GM12878 (cell line): ENCODE measurements around the gene C3orf20. TPM values are rescaled to one million over a fixed set of nuclear protein-coding genes. Genes with fewer than 3 reads are reported as not detected.

Source experiments
- ATAC-seq: fragments of 200-7000 bp; cut with Tn5 transposase; 3 replicates; pipeline ENCODE4 v1.9.1; 2020; ENCODE audit warnings: mild to moderate bottlenecking, moderate library complexity
- BruUV-seq: library from RNA; stranded (reverse); fragments of 400-500 nt; replicated peaks from 2 replicates; lab custom pipeline; 2021; lab: Mats Ljungman, UMichigan
- CTCF ChIA-PET: fragments of 300-600 bp; sonication (Branson Sonifier 250); formaldehyde crosslinking; extraction: SDS; loops from one replicate; lab custom pipeline; 2021; ENCODE audit warnings: inconsistent platforms; lab: Yijun Ruan, JAX
- POLR2A ChIA-PET: fragments of 350-600 bp; formaldehyde crosslinking; extraction: SDS; loops from one replicate; lab custom pipeline; 2021; ENCODE audit warnings: inconsistent platforms; lab: Charles Lee
- RAD21 ChIA-PET: fragments of 300-600 bp; sonication (Branson Sonifier 250); formaldehyde crosslinking; loops from one replicate; lab custom pipeline; 2023; ENCODE audit warnings: antibody characterized with exemption; ENCODE audit not compliant: unreplicated experiment; lab: Charles Lee
- SMC1A ChIA-PET: fragments of 300-600 bp; sonication (Branson Sonifier 250); formaldehyde crosslinking; loops from one replicate; lab custom pipeline; 2023; ENCODE audit not compliant: unreplicated experiment, uncharacterized antibody; lab: Charles Lee
- DNase-seq: peaks from one replicate; pipeline ENCODE4 v3.0.0-alpha.2; 2011; ENCODE audit warnings: low read depth, low spot score
- FAIRE-seq: peaks from 3 replicates; lab custom pipeline; 2011; peaks lifted over from hg19 to GRCh38; lab: Jason Lieb, UNC
- H2AFZ ChIP-seq: 2 replicates; pipeline ENCODE4 v1.6.0; 2011; ENCODE audit warnings: low read depth, low read length, control low read depth; ENCODE audit not compliant: control insufficient read depth
- H3K27ac ChIP-seq: 2 replicates; pipeline ENCODE4 v1.5.1; 2011; ENCODE audit warnings: control low read depth; ENCODE audit not compliant: control insufficient read depth, insufficient read depth
- H3K27me3 ChIP-seq, 2 experiments: replicated peaks in 1 of 2; 2 replicates each; pipeline versions ENCODE4 v1.6.0 to v1.6.1; 2011; ENCODE audit warnings: low read length in 1 of 2; ENCODE audit not compliant: control insufficient read depth in 2 of 2, insufficient read depth in 2 of 2
- H3K36me3 ChIP-seq, 2 experiments: 2 replicates each; pipeline ENCODE4 v1.5.1; 2011; ENCODE audit warnings: low read length in 1 of 2; ENCODE audit not compliant: control insufficient read depth in 2 of 2, insufficient read depth in 2 of 2
- H3K4me1 ChIP-seq: 2 replicates; pipeline ENCODE4 v1.6.1; 2011; ENCODE audit warnings: mild to moderate bottlenecking, low read length, moderate library complexity, mixed read lengths; ENCODE audit not compliant: control insufficient read depth, insufficient read depth
- H3K4me2 ChIP-seq: 2 replicates; pipeline ENCODE4 v1.6.0; 2011; ENCODE audit warnings: control low read depth; ENCODE audit not compliant: control insufficient read depth, insufficient read depth
- H3K4me3 ChIP-seq: fragments of 200-600 bp; sonication (generic); 2 replicates; pipeline ENCODE4 v1.5.1; 2016
- H3K79me2 ChIP-seq: 2 replicates; pipeline ENCODE4 v1.6.0; 2011; ENCODE audit warnings: low read length; ENCODE audit not compliant: control insufficient read depth, insufficient read depth
- H3K9ac ChIP-seq: 2 replicates; pipeline ENCODE4 v1.8.0; 2011; ENCODE audit warnings: low read length, control low read depth, mixed read lengths; ENCODE audit not compliant: control insufficient read depth, insufficient read depth
- H3K9me3 ChIP-seq: replicated peaks from 3 replicates; pipeline ENCODE4 v1.5.1; 2011; ENCODE audit warnings: mild to moderate bottlenecking, low read length; ENCODE audit not compliant: control insufficient read depth, insufficient read depth
- H4K20me1 ChIP-seq: 2 replicates; pipeline ENCODE4 v1.6.0; 2011; ENCODE audit not compliant: control insufficient read depth, insufficient read depth
- ASH2L ChIP-seq: fragments of 300-600, 200-600 bp; sonication (generic); IDR thresholded peaks from 2 replicates; pipeline ENCODE4 v1.6.1; 2017; ENCODE audit warnings: low read depth, mild to moderate bottlenecking, borderline replicate concordance
- BCL3 ChIP-seq: IDR thresholded peaks from 2 replicates; pipeline ENCODE4 v1.6.1; 2011; ENCODE audit warnings: borderline replicate concordance, low read depth, mild to moderate bottlenecking, moderate library complexity, low read length; ENCODE audit not compliant: insufficient read depth, poor library complexity, severe bottlenecking
- HCFC1 ChIP-seq: fragments of 150-350 bp; IDR thresholded peaks from 2 replicates; pipeline ENCODE4 v1.6.1; 2014; ENCODE audit warnings: low read length
- HSF1 ChIP-seq: fragments of 150-350 bp; IDR thresholded peaks from 2 replicates; pipeline ENCODE4 v1.6.1; 2014; ENCODE audit warnings: mild to moderate bottlenecking, low read depth, low read length
- NFIC ChIP-seq: IDR thresholded peaks from 2 replicates; pipeline ENCODE4 v1.6.1; 2012; ENCODE audit warnings: low read depth, mild to moderate bottlenecking, inconsistent platforms, low read length, moderate library complexity
- PAX8 ChIP-seq: fragments of 450-650 bp; IDR thresholded peaks from 2 replicates; pipeline ENCODE4 v1.6.1; 2017; ENCODE audit warnings: mild to moderate bottlenecking, moderate library complexity
- PBX3 ChIP-seq: IDR thresholded peaks from 2 replicates; pipeline ENCODE4 v1.6.1; 2011; ENCODE audit warnings: mild to moderate bottlenecking, low read depth, low read length, moderate library complexity; ENCODE audit not compliant: insufficient replicate concordance
- SMAD1 ChIP-seq: fragments of 450-650 bp; IDR thresholded peaks from 2 replicates; pipeline ENCODE4 v1.6.1; 2018; ENCODE audit warnings: mild to moderate bottlenecking, low read depth; ENCODE audit not compliant: partially characterized antibody
- SREBF2 ChIP-seq: IDR thresholded peaks from 2 replicates; pipeline ENCODE4 v1.6.1; 2012; ENCODE audit warnings: mild to moderate bottlenecking, low read length
- ZNF207 ChIP-seq: fragments of 450-650 bp; IDR thresholded peaks from 2 replicates; pipeline ENCODE4 v1.6.1; 2014; ENCODE audit warnings: antibody characterized with exemption, mild to moderate bottlenecking, borderline replicate concordance
- WGBS: methylation state at CpG from one replicate; pipeline ENCODE4 v1.1.6; 2016; ENCODE audit warnings: low lambda C conversion rate; ENCODE audit not compliant: insufficient replicate concordance, insufficient coverage; ENCODE audit errors: missing lambda C conversion rate; 5-methylcytosine and 5-hydroxymethylcytosine counted together
- in situ Hi-C: fragments of 300-500 bp; cut with MboI; formaldehyde crosslinking; loops from 9 replicates; pipeline ENCODE4 v1.14.3; 2018; ENCODE audit warnings: mixed read lengths
- intact Hi-C: fragments of 100-400 bp; cut with micrococcal nuclease; formaldehyde crosslinking; loops from one replicate; pipeline ENCODE4 v1.14.2; 2022; ENCODE audit not compliant: unreplicated experiment
- polyA plus RNA-seq, 11 experiments: library from polyadenylated mRNA; depleted of rRNA in 4 of 11; unstranded in 6 of 11; stranded (reverse) in 5 of 11; fragments of >200 nt; fragmentation: Nextera tagmentation in 4 of 11; fragmentation: Illumina TruSeq in 1 of 11; extraction: Ambion mirVana in 4 of 11; extraction: Trizol in 1 of 11; gene quantifications; 1 replicate in 1 of 11; 2 replicates in 10 of 11; pipeline versions ENCODE4 v1.2.1 to v1.2.3, GENCODE V29; 2011 to 2016; ENCODE audit warnings: inconsistent platforms in 2 of 11, missing spikeins in 2 of 11, low read depth in 1 of 11
- total RNA-seq, 4 experiments: library from RNA; depleted of rRNA in 3 of 4; stranded (reverse); fragments of >200 nt in 3 of 4; fragmentation: Illumina TruSeq in 1 of 4; extraction: Trizol in 1 of 4; gene quantifications; 2 replicates each; pipeline versions ENCODE4 v1.2.1 to v1.2.3, GENCODE V29; 2013 to 2021
- TF ChIP-seq, protein P1 (sequence below): fragments of 450-650 bp; IDR thresholded peaks from 2 replicates; pipeline ENCODE4 v1.6.1; 2018; ENCODE audit warnings: borderline replicate concordance, mild to moderate bottlenecking; ENCODE audit not compliant: partially characterized antibody
- TF ChIP-seq, protein P2 (sequence below): fragments of 450-650 bp; IDR thresholded peaks from 2 replicates; pipeline ENCODE4 v1.6.1; 2016; ENCODE audit warnings: mild to moderate bottlenecking
- TF ChIP-seq, protein P3 (sequence below): IDR thresholded peaks from 2 replicates; pipeline ENCODE4 v1.6.1; 2011; ENCODE audit warnings: low read depth, low read length, improper control_type of control experiment, borderline replicate concordance

C3orf20 gene
- total and polyA plus RNA-seq, 10 of the 15 experiments (the other 5 are each of a cell fraction or from before 2014, with no cell fraction given), result 0.05 to 2.9 (median 1.0) TPM

DNA sequence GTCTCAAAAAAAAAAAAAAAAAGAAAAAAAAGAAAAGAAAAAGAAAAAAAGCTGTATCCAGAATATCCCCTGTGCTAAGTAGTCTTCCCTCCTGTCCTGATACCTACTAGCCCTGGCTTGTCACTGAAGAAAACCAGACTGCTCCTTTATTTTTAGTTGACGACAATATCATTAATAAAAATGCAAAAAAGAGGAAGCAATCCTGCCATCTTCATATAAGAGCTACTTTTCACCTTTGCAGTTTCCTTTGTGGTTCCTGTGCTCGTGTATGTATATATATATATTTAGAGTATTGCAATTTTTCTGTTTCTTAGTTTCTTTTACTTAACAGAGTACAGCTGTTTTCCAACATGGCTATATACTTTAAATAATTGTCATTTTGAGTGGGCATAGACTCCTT is 13.6 kb downstream of the C3orf20 start:
- RAD21 ChIA-PET, result interaction anchor here (0.7 to 3.9 kb wide), 10 partner anchors 9 to 1106 kb away, joined by 3 to 32 read pairs (median 4); partner anchors contain the start of genes C3orf20 and CCDC174
- 2% methylated on average over 2 of the region's 2 CpGs for WGBS
- Histone ChIP-seq H3K9me3 (no peaks in the 10 kb centered on the region; the same call in 2 of the 3 replicates), H3K79me2 (no peaks in the 10 kb centered on the region; the same call in 1 of the 2 replicates), H4K20me1 (no peaks in the 10 kb centered on the region), H3K36me3 (no peaks in the 10 kb centered on the region), H3K4me1 (peaks cover 56% of the 10 kb centered on the region), H3K27ac (peak overlapping the region; percentile 76), H3K4me2 (peak overlapping the region; percentile 70), H2AFZ (no peak overlapping the region), H3K9ac (peak overlapping the region; percentile 23), H3K4me3 (peak overlapping the region; percentile 50), H3K27me3 (no peaks in the 10 kb centered on the region)
- ATAC-seq (peak; percentile 51), FAIRE-seq (no peak), DNase-seq (peak; percentile 60)
- POLR2A ChIA-PET, result interaction anchor here (0.6 to 2.0 kb wide), 10 partner anchors 12 to 632 kb away, joined by 4 to 6 read pairs (median 4); partner anchors contain the start of gene CCDC174
- CTCF ChIA-PET, result interaction anchor here (1.0 to 7.1 kb wide), 5 partner anchors 15 to 238 kb away, joined by 3 to 49 read pairs (median 4); partner anchors contain the start of genes C3orf20 and CCDC174
- intact Hi-C loops, result no loop called here
- BruUV-seq, result no TSS peak
- in situ Hi-C loops, result no loop called here
- SMC1A ChIA-PET, result interaction anchor here (0.9 to 10.1 kb wide), 10 partner anchors 11 to 91 kb away, joined by 3 to 86 read pairs (median 6); partner anchors contain the start of genes C3orf20 and CCDC174
- no peak for TF ChIP-seq PAX8
- TF ChIP-seq HSF1, result no peak
- TF ChIP-seq SREBF2, result no peak
- TF ChIP-seq BCL3, result no peak
- no peak for TF ChIP-seq ZNF207
- no peak for TF ChIP-seq SMAD1
- TF ChIP-seq, protein P1, sequence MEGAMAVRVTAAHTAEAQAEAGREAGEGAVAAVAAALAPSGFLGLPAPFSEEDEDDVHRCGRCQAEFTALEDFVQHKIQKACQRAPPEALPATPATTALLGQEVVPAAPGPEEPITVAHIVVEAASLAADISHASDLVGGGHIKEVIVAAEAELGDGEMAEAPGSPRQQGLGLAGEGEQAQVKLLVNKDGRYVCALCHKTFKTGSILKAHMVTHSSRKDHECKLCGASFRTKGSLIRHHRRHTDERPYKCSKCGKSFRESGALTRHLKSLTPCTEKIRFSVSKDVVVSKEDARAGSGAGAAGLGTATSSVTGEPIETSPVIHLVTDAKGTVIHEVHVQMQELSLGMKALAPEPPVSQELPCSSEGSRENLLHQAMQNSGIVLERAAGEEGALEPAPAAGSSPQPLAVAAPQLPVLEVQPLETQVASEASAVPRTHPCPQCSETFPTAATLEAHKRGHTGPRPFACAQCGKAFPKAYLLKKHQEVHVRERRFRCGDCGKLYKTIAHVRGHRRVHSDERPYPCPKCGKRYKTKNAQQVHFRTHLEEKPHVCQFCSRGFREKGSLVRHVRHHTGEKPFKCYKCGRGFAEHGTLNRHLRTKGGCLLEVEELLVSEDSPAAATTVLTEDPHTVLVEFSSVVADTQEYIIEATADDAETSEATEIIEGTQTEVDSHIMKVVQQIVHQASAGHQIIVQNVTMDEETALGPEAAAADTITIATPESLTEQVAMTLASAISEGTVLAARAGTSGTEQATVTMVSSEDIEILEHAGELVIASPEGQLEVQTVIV, result no peak
- TF ChIP-seq PBX3, result no peak
- 0 out of 2 replicates have a peak, but pooled peaks have one; percentile 13 for TF ChIP-seq ASH2L
- TF ChIP-seq, protein P2, sequence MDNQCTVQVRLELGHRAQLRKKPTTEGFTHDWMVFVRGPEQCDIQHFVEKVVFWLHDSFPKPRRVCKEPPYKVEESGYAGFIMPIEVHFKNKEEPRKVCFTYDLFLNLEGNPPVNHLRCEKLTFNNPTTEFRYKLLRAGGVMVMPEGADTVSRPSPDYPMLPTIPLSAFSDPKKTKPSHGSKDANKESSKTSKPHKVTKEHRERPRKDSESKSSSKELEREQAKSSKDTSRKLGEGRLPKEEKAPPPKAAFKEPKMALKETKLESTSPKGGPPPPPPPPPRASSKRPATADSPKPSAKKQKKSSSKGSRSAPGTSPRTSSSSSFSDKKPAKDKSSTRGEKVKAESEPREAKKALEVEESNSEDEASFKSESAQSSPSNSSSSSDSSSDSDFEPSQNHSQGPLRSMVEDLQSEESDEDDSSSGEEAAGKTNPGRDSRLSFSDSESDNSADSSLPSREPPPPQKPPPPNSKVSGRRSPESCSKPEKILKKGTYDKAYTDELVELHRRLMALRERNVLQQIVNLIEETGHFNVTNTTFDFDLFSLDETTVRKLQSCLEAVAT, result peak; percentile 37; the same call in 1 of the 2 replicates
- TF ChIP-seq HCFC1, result no peak
- TF ChIP-seq, protein P3, sequence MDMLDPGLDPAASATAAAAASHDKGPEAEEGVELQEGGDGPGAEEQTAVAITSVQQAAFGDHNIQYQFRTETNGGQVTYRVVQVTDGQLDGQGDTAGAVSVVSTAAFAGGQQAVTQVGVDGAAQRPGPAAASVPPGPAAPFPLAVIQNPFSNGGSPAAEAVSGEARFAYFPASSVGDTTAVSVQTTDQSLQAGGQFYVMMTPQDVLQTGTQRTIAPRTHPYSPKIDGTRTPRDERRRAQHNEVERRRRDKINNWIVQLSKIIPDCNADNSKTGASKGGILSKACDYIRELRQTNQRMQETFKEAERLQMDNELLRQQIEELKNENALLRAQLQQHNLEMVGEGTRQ, result no peak
- TF ChIP-seq NFIC, result 0 out of 2 replicates have a peak, but pooled peaks have one; percentile 58
